COLO668 (cell line): Measurements from ENCODE around the gene TTLL11.
A peak's percentile ranks its signal among the peaks of the same experiment; 100 is the strongest.

Experiments
- DNase-seq: peaks from one replicate; lab custom pipeline; 2025; ENCODE audit not compliant: unreplicated experiment; lab: John Stamatoyannopoulos, UW

TTLL11 gene

DNA sequence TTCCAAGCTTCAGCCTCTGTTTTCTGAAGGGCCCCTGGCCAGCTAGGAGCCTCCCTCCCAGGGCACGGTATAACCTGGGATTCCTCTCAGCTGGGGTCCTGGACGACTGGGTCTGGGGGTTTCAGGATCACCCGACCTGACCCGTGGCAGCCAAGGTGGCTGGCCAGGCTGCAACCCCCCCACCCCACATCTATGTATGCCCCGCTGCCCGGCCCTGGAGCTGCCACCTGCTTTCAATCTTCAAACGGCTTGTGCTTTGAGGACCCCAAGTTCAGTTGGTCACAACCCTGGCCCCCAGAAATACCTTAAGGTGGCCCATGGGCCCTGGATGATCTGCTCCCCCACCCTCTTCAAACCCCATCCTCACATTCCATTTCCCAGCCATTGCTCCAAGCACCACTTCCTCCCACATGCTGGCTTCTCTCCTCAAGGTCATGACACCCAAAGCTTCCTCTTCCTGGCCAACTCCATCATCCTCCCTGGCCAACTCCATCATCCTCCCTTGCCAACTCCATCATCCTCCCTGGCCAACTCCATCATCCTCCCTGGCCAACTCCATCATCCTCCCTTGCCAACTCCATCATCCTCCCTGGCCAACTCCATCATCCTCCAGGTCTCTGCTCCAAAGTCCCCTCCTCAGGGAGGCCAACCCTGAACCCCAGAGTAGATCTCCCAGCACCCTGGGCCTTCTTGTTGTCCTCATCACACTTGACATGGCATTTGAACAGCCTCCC lies 17.2 kb upstream of the TTLL11 start:
- no peak for DNase-seq

DNA sequence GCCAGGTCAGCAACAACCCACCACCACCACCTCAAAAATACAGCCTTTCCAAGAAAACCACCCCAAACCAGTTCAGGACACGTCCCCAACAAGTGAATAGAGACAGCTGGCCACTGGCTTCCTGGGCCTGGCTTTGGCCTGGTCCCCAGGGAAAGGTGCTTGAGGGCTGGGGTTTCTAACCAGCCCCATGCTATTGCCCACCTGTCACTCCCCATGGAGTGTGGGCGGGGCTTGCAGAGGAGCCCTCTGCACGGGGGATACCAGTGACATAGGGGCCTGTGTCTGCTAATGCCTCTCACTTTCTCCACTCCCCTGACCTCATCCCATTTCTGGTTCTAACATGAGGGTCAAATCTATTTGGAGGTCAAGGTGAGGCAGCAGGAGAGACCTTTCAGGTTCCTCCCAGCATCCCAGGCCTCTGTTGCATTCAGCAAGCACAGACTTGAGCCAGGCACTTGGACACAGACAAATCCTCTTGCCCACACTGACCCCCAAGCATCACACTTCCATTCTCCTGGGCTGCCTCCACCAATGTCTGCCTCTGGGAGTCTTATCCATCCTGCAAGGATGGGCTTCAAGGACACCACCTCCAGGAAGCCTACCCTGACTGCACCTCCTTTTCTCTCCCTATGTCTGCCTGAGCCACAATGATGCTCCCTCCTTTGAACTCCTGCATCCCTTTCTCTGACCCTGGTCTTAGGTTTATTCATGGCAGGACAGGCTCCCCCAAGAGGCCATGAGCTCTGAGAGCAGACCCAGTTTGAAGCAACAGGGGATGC lies 16.1 kb upstream of the TTLL11 start:
- DNase-seq: no peak

DNA sequence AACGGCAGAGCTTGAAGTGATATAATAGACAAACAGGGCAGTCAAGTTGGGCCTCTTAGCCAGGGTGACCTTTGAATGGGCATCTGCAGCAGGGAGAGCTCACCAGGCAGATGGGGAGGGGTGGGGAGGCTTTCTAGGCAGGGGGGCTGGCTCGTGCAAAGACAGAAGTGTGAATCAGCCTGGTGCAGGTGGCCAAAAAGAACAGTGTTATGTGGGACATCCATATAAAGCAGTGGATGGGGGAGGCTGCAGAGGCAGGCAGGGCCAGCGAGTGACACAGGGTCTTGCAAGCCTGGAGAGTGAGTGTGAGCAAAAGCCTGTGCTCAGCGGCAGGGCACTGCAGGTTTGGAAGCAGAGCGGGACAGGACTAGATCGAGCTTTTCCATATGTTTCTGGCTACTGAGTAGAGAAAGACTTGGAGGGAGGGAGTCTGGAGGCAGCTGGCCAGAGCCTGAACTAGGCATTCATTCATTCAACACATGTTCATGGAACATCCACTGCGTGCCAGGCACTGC lies 14.2 kb upstream of the TTLL11 start:
- DNase-seq: no peak

DNA sequence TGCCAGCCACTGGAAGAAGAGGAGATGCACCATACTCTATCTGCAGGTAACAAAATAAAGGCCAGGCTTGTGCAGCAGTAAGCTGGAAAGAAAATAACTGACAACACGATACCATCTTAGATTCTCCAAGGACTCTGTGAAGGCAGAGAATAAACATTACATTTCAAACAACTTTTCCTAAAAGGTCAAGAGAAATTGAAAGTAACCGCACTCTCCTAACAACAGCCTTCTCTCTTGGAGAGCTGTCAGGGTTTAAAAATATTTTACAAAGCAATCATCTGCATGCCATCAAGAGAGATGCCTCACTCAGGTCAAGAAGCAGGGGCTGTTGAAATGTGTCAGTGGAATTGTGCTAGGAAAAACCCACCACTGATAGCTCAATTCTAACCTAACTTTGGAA lies 13.5 kb upstream of the TTLL11 start:
- DNase-seq: no peak

DNA sequence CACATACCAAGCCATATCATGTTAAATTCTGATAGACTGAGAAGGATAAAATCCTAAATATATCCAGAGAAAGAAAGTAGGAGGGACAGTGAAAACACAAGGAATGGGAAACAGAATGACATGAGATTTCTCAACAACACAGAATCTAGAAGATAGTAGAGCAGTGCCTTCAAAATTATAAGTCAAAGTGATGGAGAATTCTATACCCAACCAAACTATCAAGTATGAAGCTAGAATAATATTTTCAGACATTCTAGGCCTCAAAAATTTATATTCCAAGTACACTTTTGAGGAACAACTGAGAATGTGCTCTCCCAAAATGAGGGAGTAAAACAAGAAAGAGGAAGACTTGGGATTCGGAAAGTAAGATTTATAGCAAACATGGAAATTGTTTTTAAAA lies 10.9 kb upstream of the TTLL11 start:
- no peak for DNase-seq

DNA sequence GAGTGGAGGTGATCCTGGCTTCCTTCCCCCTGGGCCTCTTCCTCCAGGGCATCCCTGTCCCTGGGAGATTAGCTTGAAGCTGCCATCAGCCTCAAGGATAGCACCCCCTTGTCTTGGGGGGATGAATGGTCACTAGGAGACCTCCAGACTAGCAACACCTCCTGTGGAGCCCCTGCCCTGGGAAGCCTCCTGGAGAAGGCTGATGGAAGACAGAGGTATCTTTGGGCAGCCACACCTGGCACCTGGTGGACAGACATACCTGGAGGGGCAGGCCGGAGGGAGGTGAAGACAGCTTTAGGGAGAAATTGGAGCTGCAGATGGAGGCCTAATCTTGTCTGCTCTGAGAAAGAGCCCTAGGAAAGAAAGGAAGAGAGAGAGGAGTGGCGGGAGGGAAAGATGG lies 9.0 kb upstream of the TTLL11 start:
- no peak for DNase-seq

DNA sequence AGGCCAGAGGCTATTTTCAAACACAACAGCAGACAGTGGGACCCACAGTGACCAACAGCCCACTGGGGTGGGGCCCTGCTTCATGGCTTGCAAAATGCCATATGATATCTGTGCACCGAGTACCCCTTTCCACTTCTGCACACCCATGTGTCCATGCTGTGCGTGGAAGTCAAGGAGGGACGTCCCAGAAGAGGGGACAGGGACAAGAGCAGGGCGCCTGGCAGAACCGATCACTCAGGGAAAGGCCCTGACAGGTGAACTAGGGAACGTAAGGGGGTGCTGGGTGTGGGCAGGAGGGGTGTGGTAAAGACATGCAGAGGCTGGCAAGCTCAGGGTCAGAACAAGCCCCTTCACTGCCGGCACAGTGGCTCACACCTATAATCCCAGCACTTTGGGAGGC lies 7.6 kb upstream of the TTLL11 start:
- no peak for DNase-seq

DNA sequence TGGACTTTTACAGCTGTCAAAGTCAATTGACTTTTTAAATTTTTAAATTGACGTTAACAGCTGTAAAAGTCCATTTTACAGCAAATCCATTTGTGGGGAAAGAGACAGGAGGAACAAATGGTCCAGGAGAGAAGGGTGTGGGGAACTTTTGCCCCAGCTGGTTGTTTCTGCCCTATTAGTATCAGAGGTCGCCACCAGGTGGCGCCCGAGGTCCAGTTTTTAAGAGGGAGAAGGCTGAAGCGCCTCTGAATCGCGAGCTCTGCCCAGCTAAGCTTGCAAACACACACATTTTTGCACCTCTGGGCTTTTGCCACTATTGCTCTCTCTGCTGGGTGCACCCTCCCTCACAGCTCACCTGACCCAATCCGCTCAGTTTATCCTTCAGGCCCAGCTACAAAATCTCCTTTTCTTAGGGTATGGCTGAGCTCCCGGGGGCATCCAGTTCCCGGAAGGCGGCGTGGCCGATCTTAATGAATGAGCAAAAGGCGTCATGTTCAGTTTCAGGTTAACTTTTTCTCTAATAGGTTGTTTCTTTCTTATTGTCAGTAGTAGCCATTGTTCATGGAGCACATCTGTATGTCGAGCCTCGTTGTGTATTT lies 6.3 kb upstream of the TTLL11 start:
- DNase-seq: peak; percentile 80

DNA sequence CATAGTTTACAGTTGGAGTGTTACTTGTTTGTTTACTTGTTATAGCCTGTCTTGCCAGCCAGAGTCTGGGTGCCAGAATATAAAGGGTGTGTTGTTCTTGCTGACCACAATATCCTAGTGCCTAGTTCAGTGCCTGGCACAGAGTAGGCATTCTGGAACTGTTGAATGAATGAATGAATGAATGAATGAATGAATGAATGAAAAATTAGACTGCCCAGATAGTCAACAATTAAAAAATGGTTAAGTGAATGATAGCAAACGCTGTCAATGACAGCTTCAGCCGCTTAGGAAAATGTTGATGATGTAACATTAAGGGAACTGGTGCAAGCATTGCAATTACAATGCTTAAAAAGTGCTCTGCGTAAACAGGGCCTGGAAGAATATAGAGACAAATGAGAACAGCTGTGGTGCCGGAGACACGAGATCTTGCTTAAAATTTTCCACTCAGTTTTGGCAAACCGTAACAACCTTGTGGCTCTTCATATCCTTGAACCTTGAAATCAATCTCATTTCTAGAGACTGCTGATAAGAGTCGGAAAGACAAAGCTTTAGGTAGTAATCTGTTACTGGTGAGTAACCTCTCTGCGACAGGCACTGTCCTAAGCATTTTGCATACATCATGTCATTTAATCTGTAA lies 4.7 kb upstream of the TTLL11 start:
- DNase-seq: no peak

DNA sequence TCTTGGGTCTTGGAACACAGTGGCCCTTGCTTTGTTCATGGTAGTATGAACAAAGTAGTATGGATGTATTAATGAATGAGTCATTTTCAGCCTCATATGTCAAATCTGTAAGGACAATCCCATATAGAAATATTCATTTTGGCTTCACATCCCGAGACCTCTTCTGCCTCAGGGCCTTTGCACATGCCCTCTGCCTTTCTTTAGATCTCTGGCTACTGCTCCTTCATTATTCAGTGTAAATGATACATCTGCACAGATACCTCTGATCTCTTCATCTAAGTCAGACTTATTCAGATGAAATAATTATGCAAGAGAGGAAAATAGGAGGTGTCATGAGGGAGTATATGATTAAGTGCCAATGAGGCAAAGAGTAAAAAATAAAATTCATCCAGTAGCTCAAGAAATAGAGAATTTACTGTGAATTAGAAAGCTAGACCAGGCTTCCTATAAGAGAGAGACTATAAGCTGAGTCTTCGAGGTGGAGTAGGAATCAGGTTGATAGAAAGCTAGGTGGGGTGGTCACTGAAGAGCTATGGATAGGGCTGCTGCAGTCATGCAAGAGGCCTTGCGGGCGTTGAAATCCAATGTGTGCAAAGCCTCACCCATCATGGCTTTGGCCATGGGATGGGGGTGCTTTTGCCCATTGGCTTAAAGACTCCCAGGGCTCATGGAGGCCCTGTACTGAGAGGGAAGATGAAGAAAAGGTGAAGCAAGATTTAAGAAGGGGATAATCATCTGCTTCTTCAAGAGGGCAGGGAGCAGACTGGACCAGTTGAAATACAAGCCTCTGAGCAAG lies 3.7 kb upstream of the TTLL11 start:
- DNase-seq: no peak

DNA sequence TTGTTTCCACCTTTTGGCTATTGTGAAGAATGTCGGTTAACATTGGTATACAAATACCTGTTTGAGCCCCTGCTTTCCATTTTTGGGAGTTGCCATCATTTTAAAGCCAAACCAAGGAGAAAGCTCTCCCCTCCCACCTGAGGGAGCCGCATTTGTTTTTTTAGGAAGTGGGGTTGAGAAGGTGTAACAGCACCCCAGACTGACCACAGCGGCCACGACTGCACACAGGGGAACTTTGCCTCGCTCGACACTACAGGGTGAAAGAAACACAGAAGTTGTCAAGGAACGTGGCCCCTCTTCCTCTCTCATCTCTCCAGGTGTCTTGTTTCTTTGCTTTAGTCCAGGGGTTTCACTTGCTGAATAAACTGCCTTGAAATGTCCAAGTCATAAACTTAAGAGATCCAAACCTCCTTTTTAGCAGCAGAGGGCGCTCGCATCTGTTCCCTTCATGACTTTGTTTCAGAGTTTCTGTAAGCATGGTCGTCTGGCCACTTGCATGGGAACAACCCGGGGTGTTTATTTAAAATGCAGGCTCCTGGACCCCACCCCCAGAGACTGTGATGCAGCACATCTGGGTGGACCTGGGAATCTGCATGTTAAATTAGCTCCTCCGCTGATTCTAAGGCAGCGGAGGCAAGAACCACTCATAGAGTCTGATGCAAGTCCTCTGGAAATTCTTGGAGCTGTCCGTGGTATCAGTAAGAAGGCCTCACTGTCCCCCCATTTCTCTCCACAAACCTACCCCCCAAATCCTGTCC lies 2.1 kb upstream of the TTLL11 start:
- peak; percentile 48 for DNase-seq

DNA sequence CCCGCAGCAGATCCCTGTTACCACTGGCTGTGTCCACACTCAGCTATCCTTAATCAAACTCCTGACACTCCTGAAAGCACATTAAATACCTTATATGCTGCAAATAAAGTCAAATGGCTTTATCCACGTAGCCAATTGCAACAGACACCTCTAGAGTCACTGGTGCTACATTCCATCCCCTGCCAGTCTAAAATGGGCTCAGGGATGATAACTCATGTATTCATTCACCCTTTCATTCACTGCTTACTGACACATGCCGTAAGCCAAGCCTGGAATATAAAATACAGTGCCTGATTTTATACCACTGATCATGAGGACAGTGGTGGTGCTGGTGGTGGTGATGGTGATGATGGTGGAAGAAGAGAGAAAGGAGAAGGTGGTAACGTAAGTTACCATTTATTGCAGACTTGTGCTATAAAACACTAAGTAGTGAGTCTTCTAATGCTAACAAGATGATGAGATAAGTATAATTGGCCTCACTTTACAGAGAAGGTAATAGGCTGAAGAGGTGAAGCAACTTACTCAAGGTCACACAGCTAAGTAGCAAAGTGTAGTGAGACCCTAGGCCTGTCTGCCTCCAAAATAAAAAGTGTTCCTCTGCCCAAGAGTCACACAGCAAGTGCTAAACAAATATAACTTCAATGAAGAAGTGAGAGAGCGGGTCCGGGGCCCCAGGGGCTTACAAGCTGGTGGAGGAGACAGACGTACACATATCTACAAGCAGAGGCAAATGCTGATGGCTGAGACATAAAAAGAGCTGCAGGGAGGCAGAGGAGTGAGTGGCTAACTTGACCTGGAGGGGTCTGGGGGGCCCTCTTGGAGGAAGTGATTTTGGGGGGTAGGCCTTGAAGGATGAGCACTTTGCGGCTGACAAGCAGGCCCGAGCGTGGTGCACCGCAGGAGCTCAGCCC lies 1.2 kb downstream of the TTLL11 start:
- DNase-seq: no peak

DNA sequence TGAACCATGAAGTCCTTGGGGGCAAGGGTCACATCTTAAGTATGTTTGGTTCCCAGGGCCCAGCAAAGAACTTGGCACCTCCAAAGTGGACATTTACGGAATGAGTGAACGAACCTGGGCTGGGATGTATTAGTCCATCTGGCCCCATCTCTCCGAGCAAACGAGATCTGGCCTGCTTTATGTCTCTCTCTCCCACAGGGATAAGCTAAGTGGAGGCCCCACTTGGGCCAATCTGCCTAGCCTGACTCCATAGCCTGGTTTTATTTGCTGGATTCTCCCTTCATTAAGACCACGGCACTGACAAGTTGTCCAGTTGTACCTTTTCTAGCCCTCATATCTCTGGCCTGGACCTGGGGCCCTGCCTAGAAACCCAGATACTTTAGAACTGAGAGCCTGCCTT lies 2.1 kb downstream of the TTLL11 start:
- no peak for DNase-seq

DNA sequence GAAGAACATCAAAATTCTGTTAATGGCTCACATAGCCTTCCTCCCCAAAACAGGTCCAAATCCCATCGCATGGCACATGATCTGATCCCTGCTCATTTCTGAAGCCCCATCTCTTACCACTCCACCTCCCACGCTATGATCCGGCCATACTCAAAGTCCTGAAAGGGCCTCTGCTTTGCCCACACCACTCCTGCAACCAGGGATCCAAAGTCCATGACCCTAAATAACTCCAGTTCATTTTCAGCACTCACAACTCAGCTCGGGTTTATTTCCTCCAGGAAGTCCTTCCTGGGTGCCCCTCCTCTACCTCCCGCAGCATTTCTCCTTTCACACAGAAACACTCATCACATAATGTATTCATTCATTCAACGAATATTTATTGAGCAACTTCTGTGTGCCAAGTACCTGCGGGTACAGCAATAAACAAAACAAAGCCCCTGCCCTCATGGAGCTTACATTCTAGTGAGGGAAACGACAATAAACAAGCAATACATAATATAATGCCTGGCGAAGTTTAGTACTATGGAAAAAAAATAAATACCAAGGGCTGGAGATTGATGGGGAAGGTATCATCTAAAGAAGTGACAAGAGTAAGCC lies 2.7 kb downstream of the TTLL11 start:
- DNase-seq: no peak

DNA sequence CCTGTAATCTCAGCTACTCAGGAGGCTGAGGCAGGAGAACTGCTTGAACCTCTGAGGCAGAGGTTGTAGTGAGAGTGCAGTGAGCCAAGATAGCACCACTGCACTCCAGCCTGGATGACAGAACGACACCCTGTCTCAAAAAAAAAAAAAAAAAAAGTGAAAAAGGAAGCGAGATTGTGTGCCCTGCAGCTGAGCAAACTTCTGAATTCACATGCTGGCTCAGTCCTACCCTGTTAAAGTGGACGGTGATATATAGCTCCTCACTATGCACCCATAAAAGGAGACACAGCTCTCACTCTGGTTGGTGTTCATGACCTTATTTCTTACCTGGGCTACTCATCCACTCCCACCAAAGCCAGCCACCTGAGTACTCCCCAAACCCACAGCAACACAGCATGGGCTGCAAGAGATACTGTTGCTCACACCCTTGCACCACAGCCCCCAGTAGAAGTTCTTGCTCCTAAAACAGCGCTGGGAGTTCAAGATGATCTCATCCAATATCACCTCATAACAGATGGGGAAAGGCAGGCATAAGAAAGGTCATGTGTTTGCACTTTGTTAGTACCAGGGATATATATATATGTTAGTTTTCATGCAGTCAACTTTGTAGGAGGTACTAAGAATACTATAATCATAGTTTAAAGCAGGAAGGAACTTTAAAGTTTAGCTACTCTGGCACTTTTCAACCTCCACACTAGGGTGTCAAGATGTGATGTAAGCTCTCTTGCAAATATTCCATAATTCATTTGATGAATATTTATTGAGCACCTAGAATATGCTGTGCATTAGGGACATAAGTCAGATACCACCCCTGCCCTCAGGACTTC lies 4.0 kb downstream of the TTLL11 start:
- DNase-seq: no peak

DNA sequence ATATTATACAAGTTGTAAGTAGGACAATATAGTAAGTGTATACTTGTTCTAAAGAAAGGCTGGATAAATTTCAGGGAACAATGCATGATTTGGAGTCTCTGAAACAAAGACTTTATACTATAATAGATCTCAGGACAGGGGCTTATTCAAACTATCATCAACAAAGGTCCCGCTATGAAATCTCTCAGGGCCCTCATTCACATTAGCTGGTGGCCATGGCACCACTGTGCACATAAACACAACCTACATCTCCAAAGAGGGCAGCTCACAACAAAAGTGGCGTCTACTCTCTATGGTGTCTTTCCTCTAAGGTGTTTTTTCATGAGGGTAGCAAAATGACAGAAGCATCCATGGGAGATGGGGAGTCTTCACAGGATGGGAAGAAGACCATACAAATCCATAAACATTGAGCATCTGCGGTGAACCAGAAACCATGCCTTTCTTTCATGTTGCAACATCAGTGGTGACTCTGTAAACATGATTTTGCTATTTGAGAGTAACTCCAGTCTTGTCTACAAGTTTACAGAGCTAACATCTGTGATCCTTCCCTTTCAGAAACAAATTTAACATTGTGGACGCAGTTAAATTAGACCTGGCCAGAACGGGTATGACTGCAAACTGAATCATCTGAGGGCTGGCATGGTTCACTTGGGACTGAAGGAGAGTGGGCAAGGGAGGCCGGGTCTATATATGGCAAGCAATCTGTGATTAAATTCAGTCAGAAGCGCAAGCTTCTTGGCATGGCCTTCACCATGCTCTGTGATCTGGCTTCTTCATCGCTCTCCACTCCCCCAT lies 5.5 kb downstream of the TTLL11 start:
- DNase-seq: no peak

DNA sequence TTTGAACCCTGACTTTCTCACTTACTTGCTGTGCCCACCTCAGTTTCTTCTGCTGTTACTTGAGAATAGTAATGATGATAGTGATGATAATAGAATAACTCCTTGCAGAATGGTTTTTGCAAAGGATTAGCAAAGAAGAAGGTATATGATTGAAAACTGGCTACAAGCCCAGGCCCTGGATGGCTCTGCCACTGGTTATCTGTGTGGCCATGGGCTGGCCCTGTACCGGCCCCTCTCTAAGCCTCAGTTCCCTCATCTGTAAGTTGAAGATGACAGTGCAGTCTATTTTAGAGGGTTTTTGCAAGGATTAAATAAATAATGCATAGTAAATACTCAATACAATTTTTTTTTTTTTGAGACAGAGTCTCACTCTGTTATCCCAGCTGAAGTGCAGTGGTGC lies 6.2 kb downstream of the TTLL11 start:
- DNase-seq: no peak
